Ovary (tissue), 9 donors: Measurements from ENCODE around the gene ABHD17A. TPM values are rescaled to one million over a fixed set of nuclear protein-coding genes. Genes with fewer than 3 reads are reported as not detected.

Experiments
- DNase-seq, 5 donors: peaks; one replicate each; pipeline ENCODE4 v3.0.0-alpha.2; 2019 to 2020
- H3K27ac ChIP-seq, 2 donors: fragments of 200-600 bp; one replicate each; pipeline versions ENCODE4 v1.5.1 to v1.8.0; 2019 to 2022
- H3K27me3 ChIP-seq: fragments of 200-600 bp; one replicate; pipeline ENCODE4 v1.8.0; 2022
- H3K36me3 ChIP-seq: fragments of 200-600 bp; sonication (generic); one replicate; pipeline ENCODE4 v1.5.1; 2019
- H3K4me1 ChIP-seq: one replicate; pipeline ENCODE4 v1.8.1; 2013; ENCODE audit warnings: mild to moderate bottlenecking, moderate library complexity; ENCODE audit not compliant: insufficient read depth
- H3K4me3 ChIP-seq: fragments of 200-600 bp; sonication (generic); one replicate; pipeline ENCODE4 v1.5.1; 2017
- H3K9me3 ChIP-seq, 2 donors: fragments of 200-600 bp in 1 of 2; sonication (generic) in 1 of 2; one replicate each; pipeline versions ENCODE4 v1.5.1 to v1.8.1; 2013 to 2019; ENCODE audit warnings: mild to moderate bottlenecking in 1 of 2, moderate library complexity in 1 of 2
- CTCF ChIP-seq, 3 donors: fragments of 450-650 bp in 2 of 3; fragments of 200-600 bp in 1 of 3; IDR thresholded peaks; one replicate each; pipeline versions ENCODE4 v1.5.1 to v1.8.0; 2016 to 2022; ENCODE audit warnings: antibody characterized with exemption in 3 of 3, mild to moderate bottlenecking in 1 of 3
- EP300 ChIP-seq: sonication (generic); formaldehyde crosslinking; IDR thresholded peaks from one replicate; pipeline ENCODE4 v1.6.1; 2017; ENCODE audit warnings: antibody characterized with exemption
- POLR2A ChIP-seq: fragments of 450-650 bp; IDR thresholded peaks from one replicate; pipeline ENCODE4 v1.6.1; 2017; ENCODE audit warnings: antibody characterized with exemption, mild to moderate bottlenecking, moderate library complexity
- WGBS, 3 donors: extraction: QIAGEN DNeasy Blood & Tissue Kit in 1 of 3; methylation state at CpG; one replicate each; pipeline versions ENCODE4 v1.1.5 to v1.1.7; 2013 to 2017; 5-methylcytosine and 5-hydroxymethylcytosine counted together
- intact Hi-C, 4 donors: fragments of 100-400 bp; cut with DNase I; formaldehyde crosslinking; loops; one replicate each; pipeline versions ENCODE4 v1.11.0 to v1.15.1; 2022 to 2023
- polyA plus RNA-seq, 2 donors: library from polyadenylated mRNA; stranded (reverse); fragments of 200-250 nt in 1 of 2; fragments of 350-450 nt in 1 of 2; fragmentation: Illumina TruSeq in 1 of 2; extraction: RNeasy Lipid Tissue Mini Kit (QIAGEN cat#74804) in 1 of 2; gene quantifications; one replicate each; pipeline ENCODE4 v1.2.3, GENCODE V29; 2013 to 2014
- total RNA-seq, 7 donors: library from RNA; depleted of rRNA in 2 of 7; stranded (reverse); fragments of >200 nt in 2 of 7; fragmentation: NEBNext Ultra II Directional in 3 of 7; extraction: Animal tissue kit (Norgen Biotek cat#: 25700) in 3 of 7; gene quantifications; one replicate each; pipeline versions ENCODE4 v1.1.0 to v1.2.4, GENCODE V29; 2016 to 2023
- donor health status: DM: no; HTN: no; CAD: no; lungs with moderate emphysema.
- donor health status: DM: no; HTN: no; CAD: no.
- donor health status: Bipolar disorder and iron deficiency.
- donor health status: DM: yes; HTN: yes; CAD: no.
- donor health status: DM: no; HTN: no; CAD: no.
- donor health status: DM: yes; HTN: yes; CAD: no.

The ABHD17A gene
- total and polyA plus RNA-seq, 9 donors = 0.57 to 87.3 (median 65.4) TPM

GRCh38 chr19:1905863-1906375 is 20.6 kb upstream of the ABHD17A start:
- H3K27ac ChIP-seq = peak overlapping the region in 1 of 2 donors; percentile 87
- no peaks in the 10 kb centered on the region for H3K27me3 ChIP-seq
- WGBS, 3 donors = 60 to 63% (median 61%) methylated on average over 15 of the region's 15 CpGs
- H3K4me1 ChIP-seq = peaks cover 19% of the 10 kb centered on the region
- H3K9me3 ChIP-seq = no peaks in the 10 kb centered on the region
- intact Hi-C loops = loop anchor here in 1 of 4 donors (5.0 kb wide), 1 partner anchor 39 kb away; no protein-coding TSS in a partner anchor
- no peak for TF ChIP-seq EP300
- TF ChIP-seq POLR2A = no peak
- no peak for TF ChIP-seq CTCF (IDR thresholded peaks at IDR 0.05)
- no peaks in the 10 kb centered on the region for H3K36me3 ChIP-seq
- DNase-seq = peak in 1 of 5 donors; percentile 50
- peak overlapping the region; percentile 70 for H3K4me3 ChIP-seq

GRCh38 chr19:1905110-1905862 is 20.0 kb upstream of the ABHD17A start, which contains the start of the genes ADAT3 and SCAMP4:
ADAT3 (plus strand) TSS chr19:1905399; CDS start chr19:1912048, 6,649 bp downstream.
SCAMP4 (plus strand) TSS chr19:1905399; CDS start chr19:1915020, 9,621 bp downstream.
- H3K4me3 ChIP-seq = peak within 1 kb of the TSS; percentile 70
- no peaks in the 10 kb centered on the region for H3K36me3 ChIP-seq
- peaks cover 19% of the 10 kb centered on the region for H3K4me1 ChIP-seq
- intact Hi-C loops = loop anchor here in 1 of 4 donors (5.0 kb wide), 1 partner anchor 38 kb away; no protein-coding TSS in a partner anchor
- H3K27me3 ChIP-seq = no peaks in the 10 kb centered on the region
- peak; percentile 99 to 100 (median 100) for DNase-seq
- 0 to 1% (median 1%) methylated on average over 60 to 92 of the region's 92 CpGs for WGBS, 3 donors
- no peaks in the 10 kb centered on the region for H3K9me3 ChIP-seq
- H3K27ac ChIP-seq = peak within 1 kb of the TSS; percentile 87 to 95
- TF ChIP-seq CTCF (IDR thresholded peaks at IDR 0.05) (no peak), POLR2A (peak; percentile 82)

GRCh38 chr19:1904860-1905109 is 19.5 kb upstream of the ABHD17A start:
- H3K27ac ChIP-seq = peak overlapping the region; percentile 52 to 87
- H3K36me3 ChIP-seq = no peaks in the 10 kb centered on the region
- intact Hi-C loops = loop anchor here in 1 of 4 donors (5.0 kb wide), 1 partner anchor 37 kb away; no protein-coding TSS in a partner anchor
- no peaks in the 10 kb centered on the region for H3K9me3 ChIP-seq
- no peak for DNase-seq
- no peaks in the 10 kb centered on the region for H3K27me3 ChIP-seq
- peaks cover 18% of the 10 kb centered on the region for H3K4me1 ChIP-seq
- no peak for TF ChIP-seq CTCF (IDR thresholded peaks at IDR 0.05)
- TF ChIP-seq EP300 = no peak
- no peak for TF ChIP-seq POLR2A
- 46% methylated on average over 8 of the region's 8 CpGs for WGBS, 3 donors
- no peak overlapping the region for H3K4me3 ChIP-seq

- no peaks in the 10 kb centered on the region for H3K9me3 ChIP-seq
- no peaks in the 10 kb centered on the region for H3K36me3 ChIP-seq
- 14 to 27% (median 15%) methylated on average over 6 of the region's 6 CpGs for WGBS, 3 donors
- no peak overlapping the region for H3K4me3 ChIP-seq
- intact Hi-C loops = no loop called here
- TF ChIP-seq CTCF (IDR thresholded peaks at IDR 0.05) = no peak
- TF ChIP-seq EP300 = no peak
- TF ChIP-seq POLR2A = no peak
- DNase-seq = peak in 2 of 5 donors; percentile 46 to 80
- H3K27ac ChIP-seq = peak overlapping the region; percentile 50 to 51
- H3K27me3 ChIP-seq = no peaks in the 10 kb centered on the region
- H3K4me1 ChIP-seq = peaks cover 9% of the 10 kb centered on the region
Measured at GRCh38 chr19:1902923-1903322, 17.6 kb upstream of the ABHD17A start.
